Vagina (tissue), 2 donors: ENCODE measurements around the gene ATP6V1C2. TPM values are rescaled to one million over a fixed set of nuclear protein-coding genes. Genes with fewer than 3 reads are reported as not detected.

Experiments
- DNase-seq, 2 donors: peaks; one replicate each; pipeline ENCODE4 v3.0.0-alpha.2; 2017; ENCODE audit errors: extremely low spot score in 2 of 2
- H3K27ac ChIP-seq: fragments of 200-600 bp; sonication (generic); one replicate; pipeline ENCODE4 v1.5.1; 2019
- H3K27me3 ChIP-seq: fragments of 200-600 bp; sonication (generic); one replicate; pipeline ENCODE4 v1.5.1; 2019
- H3K36me3 ChIP-seq, 2 donors: fragments of 200-600 bp; sonication (generic); one replicate each; pipeline ENCODE4 v1.5.1; 2017 to 2019
- H3K4me1 ChIP-seq: fragments of 200-600 bp; sonication (generic); one replicate; pipeline ENCODE4 v1.5.1; 2019
- H3K4me3 ChIP-seq, 2 donors: fragments of 200-600 bp; sonication (generic); 1 replicate in 1 of 2; 2 replicates in 1 of 2; pipeline ENCODE4 v1.5.1; 2016 to 2019
- H3K9me3 ChIP-seq: fragments of 200-600 bp; sonication (generic); one replicate; pipeline ENCODE4 v1.5.1; 2019
- CTCF ChIP-seq, 3 experiments: fragments of 450-650 bp in 2 of 3; fragments of 200-600 bp in 1 of 3; sonication (generic) in 1 of 3; IDR thresholded peaks; one replicate each; pipeline ENCODE4 v1.5.1; 2017 to 2019; ENCODE audit warnings: antibody characterized with exemption in 3 of 3, mild to moderate bottlenecking in 2 of 3, moderate library complexity in 2 of 3
- POLR2A ChIP-seq, 2 donors: fragments of 450-650 bp; IDR thresholded peaks; one replicate each; pipeline ENCODE4 v1.6.1; 2017; ENCODE audit warnings: antibody characterized with exemption in 2 of 2, mild to moderate bottlenecking in 2 of 2, moderate library complexity in 2 of 2
- POLR2AphosphoS5 ChIP-seq, 2 donors: sonication (generic); formaldehyde crosslinking; IDR thresholded peaks; one replicate each; pipeline ENCODE4 v1.9.0; 2017; ENCODE audit warnings: antibody characterized with exemption in 2 of 2, mild to moderate bottlenecking in 2 of 2, low read depth in 1 of 2; ENCODE audit not compliant: insufficient read depth in 1 of 2
- intact Hi-C: fragments of 100-400 bp; cut with DNase I; formaldehyde crosslinking; loops from one replicate; pipeline ENCODE4 v1.15.1; 2023
- total RNA-seq: library from RNA; depleted of rRNA; stranded (reverse); fragments of >200 nt; gene quantifications from one replicate; pipeline ENCODE4 v1.2.3, GENCODE V29; 2016

The ATP6V1C2 gene
- total RNA-seq, 1 donor from 2014 or later: 134 TPM

DNA sequence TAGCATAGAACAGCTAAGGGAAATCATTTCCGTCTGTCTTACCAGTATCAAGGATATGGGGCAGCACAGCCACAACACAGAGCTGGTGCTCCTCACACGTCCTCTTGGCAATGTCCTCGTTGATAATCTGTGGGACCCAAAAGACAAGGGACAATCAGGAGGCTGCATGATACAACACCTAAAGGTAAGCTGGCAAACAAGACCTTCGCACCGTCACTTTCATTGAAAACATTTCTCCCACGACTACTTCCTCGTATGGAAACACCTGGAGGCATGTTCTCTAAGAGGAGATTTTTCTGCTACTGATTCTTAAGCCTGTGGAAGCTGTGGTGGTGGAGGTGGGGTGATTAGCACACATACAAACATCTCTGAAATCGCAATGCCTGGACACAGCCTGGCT is 67.4 kb downstream of the ATP6V1C2 start:
- TF ChIP-seq POLR2A (IDR thresholded peaks at IDR 0.05) (no peak), CTCF (IDR thresholded peaks at IDR 0.05) (no peak), POLR2AphosphoS5 (IDR thresholded peaks at IDR 0.05; ENCODE audit: insufficient read depth in 1 of 2, low read depth in 1 of 2) (no peak)
- Histone ChIP-seq H3K27me3 (no peaks in the 10 kb centered on the region), H3K4me3 (no peak overlapping the region), H3K27ac (no peak overlapping the region), H3K9me3 (no peaks in the 10 kb centered on the region), H3K4me1 (no peaks in the 10 kb centered on the region), H3K36me3 (peaks cover 0 to 95% of the 10 kb centered on the region in 2 donors)
- DNase-seq: no peak
- intact Hi-C loops: no loop called here

- DNase-seq: no peak
- no peak for TF ChIP-seq POLR2A (IDR thresholded peaks at IDR 0.05)
- no peak for TF ChIP-seq POLR2AphosphoS5 (IDR thresholded peaks at IDR 0.05; ENCODE audit: insufficient read depth in 1 of 2, low read depth in 1 of 2)
- TF ChIP-seq CTCF (IDR thresholded peaks at IDR 0.05): no peak
- H3K36me3 ChIP-seq: peaks cover 0 to 90% of the 10 kb centered on the region in 2 donors
- H3K27me3 ChIP-seq: no peaks in the 10 kb centered on the region
- no peak overlapping the region for H3K4me3 ChIP-seq
- intact Hi-C loops: no loop called here
- H3K4me1 ChIP-seq: no peaks in the 10 kb centered on the region
- H3K27ac ChIP-seq: no peak overlapping the region
- no peaks in the 10 kb centered on the region for H3K9me3 ChIP-seq
Observed at GRCh38 chr2:10790228-10790973, 69.0 kb downstream of the ATP6V1C2 start.

GRCh38 chr2:10792001-10792634 is 70.7 kb downstream of the ATP6V1C2 start:
- intact Hi-C loops: no loop called here
- no peak for DNase-seq
- Histone ChIP-seq H3K27me3 (no peaks in the 10 kb centered on the region), H3K4me3 (no peak overlapping the region), H3K27ac (no peak overlapping the region), H3K36me3 (peaks cover 0 to 79% of the 10 kb centered on the region in 2 donors), H3K4me1 (no peaks in the 10 kb centered on the region), H3K9me3 (no peaks in the 10 kb centered on the region)
- no peak for TF ChIP-seq POLR2AphosphoS5 (IDR thresholded peaks at IDR 0.05; ENCODE audit: insufficient read depth in 1 of 2, low read depth in 1 of 2)
- TF ChIP-seq CTCF (IDR thresholded peaks at IDR 0.05): no peak
- no peak for TF ChIP-seq POLR2A (IDR thresholded peaks at IDR 0.05)

DNA sequence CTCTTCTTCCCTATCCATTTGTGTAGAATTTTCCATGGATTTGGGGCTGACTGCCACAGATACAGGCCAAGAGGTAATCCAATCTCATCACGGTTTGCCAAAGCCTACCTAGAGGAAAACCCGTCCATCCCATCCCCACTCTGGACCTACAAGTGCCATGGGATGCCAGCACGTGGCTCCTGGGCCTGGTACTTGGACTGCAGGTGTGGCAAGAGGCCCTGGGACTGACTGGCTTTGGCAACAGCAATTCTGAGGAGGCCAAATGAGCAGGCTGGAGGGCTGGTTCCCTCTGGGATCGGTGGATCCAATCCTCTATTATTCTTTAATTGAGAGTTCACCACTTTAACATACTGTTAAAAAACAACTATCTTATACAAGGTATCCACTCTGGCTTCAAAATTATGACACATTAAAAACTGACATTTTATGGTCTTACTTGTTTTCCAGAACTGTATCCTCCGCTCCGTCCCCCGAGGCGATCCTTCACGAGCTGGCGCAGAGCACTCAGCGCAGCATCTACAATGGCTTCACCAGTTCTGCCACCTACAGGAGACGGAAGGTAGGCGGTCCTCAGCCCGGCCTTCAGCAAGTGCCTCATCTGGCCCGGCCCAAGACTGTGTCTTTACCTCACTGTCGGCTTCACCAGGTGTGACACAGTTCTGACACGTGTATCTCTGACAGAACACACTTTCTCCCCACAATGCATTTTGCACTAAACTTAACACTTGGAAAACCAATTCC is 71.4 kb downstream of the ATP6V1C2 start:
- peaks cover 0 to 78% of the 10 kb centered on the region in 2 donors for H3K36me3 ChIP-seq
- H3K27ac ChIP-seq: no peak overlapping the region

More for the DNA sequence above, 71.4 kb downstream of the ATP6V1C2 start:
- Histone ChIP-seq H3K4me3 (no peak overlapping the region), H3K27me3 (no peaks in the 10 kb centered on the region), H3K9me3 (no peaks in the 10 kb centered on the region), H3K4me1 (no peaks in the 10 kb centered on the region)
- no peak for DNase-seq
- intact Hi-C loops: no loop called here
- TF ChIP-seq POLR2A (IDR thresholded peaks at IDR 0.05): no peak
- no peak for TF ChIP-seq CTCF (IDR thresholded peaks at IDR 0.05)
- TF ChIP-seq POLR2AphosphoS5 (IDR thresholded peaks at IDR 0.05; ENCODE audit: insufficient read depth in 1 of 2, low read depth in 1 of 2): no peak
